Transverse colon (tissue), 4 donors: ENCODE measurements around the gene CA12. TPM values are rescaled to one million over a fixed set of nuclear protein-coding genes. Genes with fewer than 3 reads are reported as not detected.

ENCODE experiments used
- DNase-seq: peaks from one replicate; pipeline ENCODE4 v3.0.0-alpha.2; 2019
- H3K27ac ChIP-seq, 4 donors: fragments of 200-600 bp; sonication (generic); 2 replicates each; pipeline ENCODE4 v1.5.1; 2016 to 2018; ENCODE audit warnings: inconsistent platforms in 4 of 4
- H3K27me3 ChIP-seq: fragments of 200-600 bp; sonication (generic); 2 replicates; pipeline ENCODE4 v1.5.1; 2017; ENCODE audit warnings: inconsistent platforms
- H3K36me3 ChIP-seq, 4 donors: fragments of 200-600 bp; sonication (generic); 2 replicates each; pipeline ENCODE4 v1.5.1; 2017 to 2019; ENCODE audit warnings: inconsistent platforms in 4 of 4
- H3K4me1 ChIP-seq, 4 donors: fragments of 200-600 bp; sonication (generic); 2 replicates each; pipeline ENCODE4 v1.5.1; 2017 to 2020; ENCODE audit warnings: inconsistent platforms in 4 of 4
- H3K4me3 ChIP-seq, 4 donors: fragments of 200-600 bp; sonication (generic); 1 replicate in 1 of 4; 2 replicates in 3 of 4; pipeline versions ENCODE4 v1.5.1 to v1.6.1; 2017 to 2019; ENCODE audit warnings: inconsistent platforms in 4 of 4
- H3K9me3 ChIP-seq, 2 donors: fragments of 200-600 bp; sonication (generic); 2 replicates each; pipeline ENCODE4 v1.5.1; 2017 to 2019; ENCODE audit warnings: inconsistent platforms in 2 of 2
- CTCF ChIP-seq, 5 experiments: fragments of 200-600 bp in 3 of 5; fragments of 450-650 bp in 2 of 5; sonication (generic) in 3 of 5; IDR thresholded peaks; 1 replicate in 2 of 5; 2 replicates in 3 of 5; pipeline ENCODE4 v1.5.1; 2016 to 2017; ENCODE audit warnings: antibody characterized with exemption in 5 of 5, inconsistent platforms in 3 of 5, mild to moderate bottlenecking in 2 of 5, moderate library complexity in 1 of 5
- EP300 ChIP-seq: sonication (generic); formaldehyde crosslinking; IDR thresholded peaks from one replicate; pipeline ENCODE4 v1.6.1; 2017; ENCODE audit warnings: antibody characterized with exemption, low read depth
- POLR2A ChIP-seq: fragments of 450-650 bp; IDR thresholded peaks from one replicate; pipeline ENCODE4 v1.6.1; 2016; ENCODE audit warnings: antibody characterized with exemption, mild to moderate bottlenecking, moderate library complexity
- POLR2AphosphoS5 ChIP-seq, 3 donors: sonication (generic); formaldehyde crosslinking; IDR thresholded peaks; one replicate each; pipeline ENCODE4 v1.6.1; 2016; ENCODE audit warnings: antibody characterized with exemption in 3 of 3
- WGBS, 2 donors: methylation state at CpG; one replicate each; pipeline ENCODE4 v1.1.5; 2018; ENCODE audit warnings: low coverage in 1 of 2; 5-methylcytosine and 5-hydroxymethylcytosine counted together
- in situ Hi-C, 4 donors: fragments of 200-750 bp; cut with MboI; loops; one replicate each; pipeline versions ENCODE4 v1.15.0 to v1.15.1; 2017; ENCODE audit warnings: low sequenced_read_pairs in 3 of 4, low pct_ligation_motif_present in 1 of 4, low pct_unique_long_range_greater_than_20kb in 1 of 4
- intact Hi-C: fragments of 100-400 bp; cut with DNase I; formaldehyde crosslinking; loops from one replicate; pipeline ENCODE4 v1.15.1; 2023; ENCODE audit warnings: low total_unique reads
- total RNA-seq, 4 donors: library from RNA; depleted of rRNA; stranded (reverse); fragments of >200 nt; gene quantifications; one replicate each; pipeline ENCODE4 v1.1.0, GENCODE V29; 2016

The CA12 gene
- total RNA-seq, 4 donors from 2014 or later = 121 to 392 (median 329) TPM

- TF ChIP-seq POLR2A = no peak
- peak; percentile 60 to 62 (median 61) for TF ChIP-seq CTCF (IDR thresholded peaks at IDR 0.05)
- TF ChIP-seq POLR2AphosphoS5 (IDR thresholded peaks at IDR 0.05) = no peak
- WGBS, 2 donors = 54 to 68% methylated on average over 3 to 7 of the region's 7 CpGs
- H3K27ac ChIP-seq = no peak overlapping the region
- intact Hi-C loops = loop anchor here (2.0 kb wide), 1 partner anchor 114 kb away; no protein-coding TSS in a partner anchor
- no peaks in the 10 kb centered on the region for H3K9me3 ChIP-seq
- in situ Hi-C loops = loop anchor here (5.0 to 25.0 kb wide), 5 partner anchors 108 to 240 kb away; partner anchors contain the start of genes RPS27L (in 2 of the 4) and APH1B (in 1 of the 4)
- no peak overlapping the region for H3K4me3 ChIP-seq
- H3K4me1 ChIP-seq = peaks cover 0 to 13% (median 0%) of the 10 kb centered on the region in 4 donors
- no peak for DNase-seq
- no peaks in the 10 kb centered on the region for H3K36me3 ChIP-seq
- no peaks in the 10 kb centered on the region for H3K27me3 ChIP-seq
Observed at GRCh38 chr15:63402498-63403253, 21.0 kb upstream of the CA12 start.

DNA sequence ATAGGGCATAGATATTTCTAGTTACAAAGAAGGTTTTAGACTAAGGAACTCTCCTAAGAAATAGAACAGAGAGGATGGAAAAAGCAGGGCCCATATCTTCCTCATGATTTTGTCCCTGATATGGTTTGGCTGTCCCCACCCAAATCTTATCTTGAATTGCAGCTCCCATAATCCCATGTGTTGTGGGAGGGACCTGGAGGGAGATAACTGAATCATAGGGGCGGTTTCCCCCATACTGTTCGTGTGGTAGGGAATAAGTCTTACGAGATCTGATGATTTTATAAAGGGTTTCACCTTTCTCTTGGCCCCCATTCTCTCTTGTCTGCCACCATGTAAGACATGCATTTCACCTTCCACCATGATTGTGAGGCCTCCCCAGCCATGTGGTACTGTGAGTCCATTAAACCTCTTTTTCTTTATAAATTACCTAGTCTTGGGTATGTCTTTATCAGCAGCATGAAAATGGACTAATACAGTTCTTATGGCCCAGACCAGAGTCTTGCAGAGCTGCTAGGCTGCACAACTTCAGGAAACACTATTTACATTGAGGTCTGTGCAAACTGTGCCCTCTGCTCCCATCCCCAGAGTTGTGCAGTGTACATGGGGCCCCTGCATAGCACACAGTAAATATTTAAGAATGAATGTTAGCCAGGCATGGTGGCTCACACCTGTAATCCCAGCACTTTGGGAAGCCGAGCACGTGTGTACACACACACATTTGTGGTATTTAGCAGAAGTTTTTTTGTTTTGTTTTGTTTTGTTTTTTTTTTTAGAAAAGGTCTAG lies 20.3 kb upstream of the CA12 start:
- H3K27me3 ChIP-seq = no peaks in the 10 kb centered on the region
- no peak overlapping the region for H3K27ac ChIP-seq
- H3K4me1 ChIP-seq = peaks cover 0 to 18% (median 2%) of the 10 kb centered on the region in 4 donors
- no peak for DNase-seq
- TF ChIP-seq CTCF (IDR thresholded peaks at IDR 0.05) (no peak), EP300 (no peak), POLR2A (no peak)
- in situ Hi-C loops = loop anchor here (5.0 to 25.0 kb wide), 5 partner anchors 107 to 240 kb away; partner anchors contain the start of genes RPS27L (in 2 of the 4) and APH1B (in 1 of the 4)
- intact Hi-C loops = loop anchor here (2.0 kb wide), 1 partner anchor 113 kb away; no protein-coding TSS in a partner anchor
- H3K9me3 ChIP-seq = no peaks in the 10 kb centered on the region
- no peak overlapping the region for H3K4me3 ChIP-seq
- 89 to 100% methylated on average over 2 to 5 of the region's 5 CpGs for WGBS, 2 donors
- H3K36me3 ChIP-seq = no peaks in the 10 kb centered on the region

DNA sequence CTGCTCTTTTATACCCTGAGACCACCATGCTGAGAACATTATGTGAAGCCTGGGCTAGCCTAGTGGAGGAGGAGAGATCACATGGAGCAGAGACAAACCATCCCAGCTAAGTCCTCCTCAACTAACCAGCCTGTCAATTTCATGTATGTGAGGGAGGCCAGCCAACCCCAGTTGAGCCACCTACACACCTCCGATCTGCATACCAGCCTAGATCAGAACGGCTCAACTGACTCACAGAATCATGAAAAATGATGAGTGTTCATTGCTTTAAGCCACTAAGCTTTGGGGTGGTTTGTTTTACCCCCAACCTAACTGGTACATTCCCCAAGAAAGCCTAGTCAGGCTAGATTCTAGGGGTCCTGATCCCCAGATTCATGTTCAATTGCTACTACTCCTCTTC lies 19.4 kb upstream of the CA12 start:
- in situ Hi-C loops (loop anchor here (5.0 to 25.0 kb wide), 5 partner anchors 106 to 239 kb away; partner anchors contain the start of genes RPS27L (in 2 of the 4) and APH1B (in 1 of the 4)), intact Hi-C loops (no loop called here)
- no peak overlapping the region for H3K4me3 ChIP-seq
- no peaks in the 10 kb centered on the region for H3K27me3 ChIP-seq
- H3K9me3 ChIP-seq = no peaks in the 10 kb centered on the region
- 75% methylated on average over 2 of the region's 2 CpGs for WGBS, 2 donors
- no peak for DNase-seq
- peaks cover 3 to 27% (median 5%) of the 10 kb centered on the region in 4 donors for H3K4me1 ChIP-seq
- TF ChIP-seq POLR2AphosphoS5 (IDR thresholded peaks at IDR 0.05) (no peak), EP300 (no peak), POLR2A (no peak), CTCF (IDR thresholded peaks at IDR 0.05) (no peak)
- no peaks in the 10 kb centered on the region for H3K36me3 ChIP-seq
- no peak overlapping the region for H3K27ac ChIP-seq

GRCh38 chr15:63398456-63398855 lies 16.8 kb upstream of the CA12 start:
- 84 to 85% methylated on average over 2 of the region's 2 CpGs for WGBS, 2 donors
- Histone ChIP-seq H3K4me3 (no peak overlapping the region), H3K4me1 (peaks cover 3 to 27% (median 8%) of the 10 kb centered on the region in 4 donors), H3K27me3 (no peaks in the 10 kb centered on the region), H3K9me3 (no peaks in the 10 kb centered on the region), H3K27ac (no peak overlapping the region), H3K36me3 (no peaks in the 10 kb centered on the region)
- in situ Hi-C loops (no loop called here), intact Hi-C loops (no loop called here)
- TF ChIP-seq POLR2A = no peak
- no peak for TF ChIP-seq CTCF (IDR thresholded peaks at IDR 0.05)
- TF ChIP-seq EP300 = no peak
- no peak for TF ChIP-seq POLR2AphosphoS5 (IDR thresholded peaks at IDR 0.05)
- no peak for DNase-seq
